Stromal cell of bone marrow (primary cell): ENCODE results near the gene PSMB4.
"Not testable (repeated sequence)": the region's sequence is repeated elsewhere in the genome, so short reads cannot be mapped to it uniquely, and the experiment has no call there.

Source experiments
- DNase-seq: peaks from one replicate; pipeline ENCODE4 v3.0.0-alpha.2; 2012; ENCODE audit warnings: low read depth

PSMB4 gene

DNA sequence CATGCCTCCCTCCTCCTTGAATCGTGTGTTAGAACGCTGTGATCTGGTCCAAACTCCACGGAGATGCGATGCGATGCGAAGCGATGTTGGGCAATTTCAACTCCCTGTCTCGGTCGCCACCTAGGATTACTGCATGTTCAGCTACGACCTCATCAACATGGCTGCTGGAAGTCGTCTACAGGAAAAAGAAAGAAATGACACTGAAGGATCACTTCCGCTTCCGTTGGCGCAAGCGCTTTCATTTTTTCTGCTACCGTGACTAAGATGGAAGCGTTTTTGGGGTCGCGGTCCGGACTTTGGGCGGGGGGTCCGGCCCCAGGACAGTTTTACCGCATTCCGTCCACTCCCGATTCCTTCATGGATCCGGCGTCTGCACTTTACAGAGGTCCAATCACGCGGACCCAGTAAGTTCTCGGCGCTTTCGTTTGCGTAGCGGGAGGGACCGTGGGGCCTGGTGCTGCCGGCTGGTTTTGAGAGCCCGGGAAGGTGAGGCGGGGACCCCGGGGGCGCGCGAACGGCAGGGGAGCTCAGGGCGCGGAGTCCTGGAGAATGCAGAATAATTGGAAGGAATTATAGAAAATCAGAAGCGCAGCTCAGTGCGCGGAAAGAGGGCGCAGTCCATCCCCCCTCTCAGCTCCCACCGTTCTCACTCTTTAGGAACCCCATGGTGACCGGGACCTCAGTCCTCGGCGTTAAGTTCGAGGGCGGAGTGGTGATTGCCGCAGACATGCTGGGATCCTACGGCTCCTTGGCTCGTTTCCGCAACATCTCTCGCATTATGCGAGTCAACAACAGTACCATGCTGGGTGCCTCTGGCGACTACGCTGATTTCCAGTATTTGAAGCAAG is at the start of gene PSMB4:
PSMB4 (plus strand) TSS at position 250 of the 848 bp plus-strand sequence; CDS start at position 265, 15 bp downstream.
- peak; percentile 91 for DNase-seq

DNA sequence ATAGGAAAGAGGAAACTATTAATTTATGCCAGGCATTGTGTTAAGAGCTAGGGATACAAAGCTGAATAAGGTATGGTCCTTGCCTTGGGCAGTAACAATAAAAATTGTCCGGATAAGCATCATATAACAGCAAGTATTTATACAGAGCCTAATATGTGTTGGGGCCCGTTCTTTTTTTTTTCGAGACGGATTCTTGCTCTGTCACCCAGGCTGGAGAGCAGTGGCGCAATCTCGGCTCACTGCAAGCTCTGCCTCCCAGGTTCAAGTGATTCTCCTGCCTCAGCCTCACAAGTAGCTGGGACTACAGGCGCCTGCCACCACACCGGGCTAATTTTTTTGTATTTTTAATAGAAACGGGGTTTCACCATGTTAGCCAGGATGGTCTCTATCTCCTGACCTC is 49.0 kb upstream of the PSMB4 start:
- not testable (repeated sequence) for DNase-seq

DNA sequence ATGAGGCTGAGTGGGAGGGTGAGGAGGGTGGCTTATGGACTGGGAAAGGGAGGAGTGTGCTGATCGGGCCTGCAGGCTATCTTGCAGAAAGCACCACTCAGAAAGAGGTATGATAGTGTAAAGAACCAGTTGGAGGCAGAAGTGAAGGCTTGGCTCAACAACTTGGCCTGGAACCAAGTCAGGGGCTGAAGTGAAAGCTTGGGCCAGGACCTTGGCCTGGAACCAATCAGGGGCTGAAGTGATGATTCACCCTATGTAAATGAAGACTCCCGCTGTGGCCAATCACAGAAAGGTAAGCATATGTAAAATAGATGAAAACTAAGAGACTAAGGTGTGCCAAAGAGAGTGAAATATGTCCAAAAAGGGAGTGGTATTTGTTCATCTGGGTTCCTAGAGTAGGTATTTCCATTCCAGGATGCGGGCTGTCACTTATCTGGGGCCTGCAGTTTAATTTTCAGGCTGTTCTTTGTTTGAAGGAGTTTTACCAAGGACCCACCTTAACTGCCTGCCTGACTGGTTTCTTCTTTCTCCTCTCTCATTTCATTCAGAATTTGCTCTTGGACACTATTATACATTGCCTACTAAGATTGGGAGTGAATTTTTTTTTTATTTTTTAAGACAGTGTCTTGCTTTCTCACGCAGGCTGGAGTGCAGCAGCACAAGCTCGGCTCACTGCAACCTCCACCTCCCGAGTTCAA is 47.2 kb upstream of the PSMB4 start:
- no peak for DNase-seq

DNA sequence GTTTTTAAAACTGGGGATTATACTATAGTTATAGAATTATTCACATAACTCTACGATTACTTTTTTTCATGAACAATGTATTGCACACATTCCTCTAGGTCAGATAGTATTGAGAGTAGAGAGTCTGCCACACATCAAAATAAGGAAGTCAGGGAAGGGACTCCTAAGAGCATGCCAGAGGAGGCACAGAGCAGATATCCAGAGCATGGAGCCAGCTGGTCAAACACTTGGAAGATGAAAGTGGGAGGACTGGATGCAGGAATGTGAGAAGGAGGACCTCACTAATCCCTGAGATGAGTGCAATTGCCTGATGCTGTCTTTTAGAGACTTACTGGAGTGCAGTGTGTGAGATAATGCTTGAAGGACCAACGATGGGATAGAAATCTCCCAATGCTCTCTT is 42.7 kb upstream of the PSMB4 start:
- no peak for DNase-seq

DNA sequence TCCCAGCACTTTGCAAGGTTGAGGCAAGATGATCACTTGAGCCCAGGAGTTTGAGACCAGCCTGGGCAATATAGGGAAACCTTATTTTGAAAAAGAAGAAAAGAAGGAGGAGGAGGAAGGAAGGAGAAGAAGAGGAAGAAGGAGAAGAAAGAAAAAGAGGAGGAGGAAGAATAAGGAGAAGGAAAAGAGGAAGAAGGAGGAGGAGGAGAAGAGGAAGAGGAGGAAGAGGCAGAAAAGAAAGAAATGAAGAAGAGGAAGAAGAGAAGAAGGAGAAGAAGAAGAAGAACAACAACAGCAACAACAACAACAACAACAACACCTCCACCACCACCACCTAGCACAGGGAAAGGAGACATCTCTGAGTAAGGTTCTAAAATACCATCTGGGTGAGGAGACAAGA is 37.5 kb upstream of the PSMB4 start:
- no peak for DNase-seq

DNA sequence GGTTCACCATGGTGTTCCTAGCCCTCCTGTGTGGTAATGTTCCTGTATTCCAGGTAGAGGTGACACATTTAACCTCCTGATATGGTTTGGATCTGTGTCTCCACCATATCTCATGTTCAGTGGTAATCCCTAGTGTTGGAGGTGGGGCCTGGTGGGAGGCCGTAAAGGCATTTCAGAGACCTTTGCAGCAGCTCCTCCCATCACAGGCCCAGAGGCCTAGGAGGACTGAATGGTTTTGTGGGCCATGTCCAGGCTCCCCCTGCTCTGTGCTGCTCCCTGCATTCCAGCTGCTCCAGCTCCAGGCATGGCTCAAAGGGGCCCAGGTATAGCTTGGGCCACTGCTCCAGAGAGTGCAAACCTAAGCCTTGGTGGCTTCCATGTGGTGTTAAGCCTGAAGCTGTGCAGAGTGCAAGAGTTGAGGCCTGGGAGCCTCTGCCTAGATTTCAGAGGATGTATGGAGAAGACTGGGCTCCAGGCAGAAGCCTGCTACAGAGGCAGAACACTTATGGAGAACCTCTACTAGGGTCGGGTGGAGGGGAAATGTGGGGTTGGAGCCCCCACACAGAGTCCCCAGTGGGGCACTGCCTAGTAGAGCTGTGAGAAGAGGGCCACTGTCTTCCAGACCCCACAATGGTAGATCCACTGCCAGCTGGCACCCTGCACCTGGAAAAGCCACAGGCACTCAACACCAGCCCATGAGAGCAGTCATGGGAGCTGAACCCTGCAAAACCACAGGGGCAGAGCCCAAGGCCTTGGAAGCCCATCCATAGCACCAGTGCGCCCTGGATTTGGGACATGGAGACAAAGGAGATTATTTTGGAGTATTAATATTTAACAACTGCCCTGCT is 36.8 kb upstream of the PSMB4 start:
- no peak for DNase-seq

DNA sequence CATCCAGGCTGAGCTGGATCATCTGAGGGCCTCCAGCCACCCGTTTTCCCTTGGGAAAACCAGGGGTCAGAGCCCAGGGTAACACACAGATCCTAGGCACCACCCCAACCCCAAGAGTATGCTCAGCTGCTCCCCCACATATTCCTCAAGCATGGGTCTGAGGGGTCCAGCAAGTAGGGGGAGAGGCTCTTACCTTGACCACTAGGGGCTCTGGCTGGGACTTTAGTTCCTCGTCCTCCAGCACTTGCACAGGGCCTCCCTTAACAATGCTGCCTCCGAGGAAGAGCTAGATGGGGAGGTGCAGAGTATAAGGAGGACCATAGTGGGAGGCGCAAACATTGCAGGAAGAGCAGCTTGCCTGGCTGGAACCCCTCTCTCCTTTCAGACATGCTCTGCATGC is 34.4 kb upstream of the PSMB4 start:
- no peak for DNase-seq

DNA sequence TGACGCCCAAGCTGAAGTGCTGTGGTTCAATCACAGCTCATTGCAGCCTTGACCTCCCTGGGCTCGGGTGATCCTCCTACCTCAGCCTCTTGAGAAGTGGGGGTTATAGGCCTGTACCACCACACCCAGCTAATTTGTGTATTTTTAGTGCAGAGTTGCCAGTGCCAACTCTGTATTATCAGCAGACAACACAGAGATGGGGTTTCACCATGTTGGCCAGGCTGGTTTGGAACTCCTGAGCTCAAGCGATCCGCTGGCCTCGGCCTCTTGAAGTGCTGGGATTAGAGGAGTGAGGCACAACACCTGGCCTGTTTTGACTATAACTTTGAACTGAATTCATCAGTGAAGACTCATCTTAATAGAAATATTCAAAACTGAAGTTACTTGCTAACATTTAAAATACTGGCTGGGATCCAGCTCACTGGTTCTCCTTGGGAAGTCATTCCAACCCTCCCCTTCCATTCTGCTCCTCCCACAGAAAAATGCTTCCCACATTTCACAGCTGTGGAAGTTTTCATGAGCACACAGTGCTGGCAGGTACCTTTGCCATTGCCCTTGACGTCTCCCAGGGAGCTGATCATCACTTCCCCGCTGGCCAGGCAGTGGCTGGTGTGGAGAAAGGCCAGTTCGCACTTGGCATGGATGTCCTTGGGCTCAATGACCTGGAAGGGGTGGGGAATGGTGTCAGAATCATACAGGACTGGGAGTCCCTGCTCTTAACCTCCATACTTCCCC is 31.5 kb upstream of the PSMB4 start:
- no peak for DNase-seq

DNA sequence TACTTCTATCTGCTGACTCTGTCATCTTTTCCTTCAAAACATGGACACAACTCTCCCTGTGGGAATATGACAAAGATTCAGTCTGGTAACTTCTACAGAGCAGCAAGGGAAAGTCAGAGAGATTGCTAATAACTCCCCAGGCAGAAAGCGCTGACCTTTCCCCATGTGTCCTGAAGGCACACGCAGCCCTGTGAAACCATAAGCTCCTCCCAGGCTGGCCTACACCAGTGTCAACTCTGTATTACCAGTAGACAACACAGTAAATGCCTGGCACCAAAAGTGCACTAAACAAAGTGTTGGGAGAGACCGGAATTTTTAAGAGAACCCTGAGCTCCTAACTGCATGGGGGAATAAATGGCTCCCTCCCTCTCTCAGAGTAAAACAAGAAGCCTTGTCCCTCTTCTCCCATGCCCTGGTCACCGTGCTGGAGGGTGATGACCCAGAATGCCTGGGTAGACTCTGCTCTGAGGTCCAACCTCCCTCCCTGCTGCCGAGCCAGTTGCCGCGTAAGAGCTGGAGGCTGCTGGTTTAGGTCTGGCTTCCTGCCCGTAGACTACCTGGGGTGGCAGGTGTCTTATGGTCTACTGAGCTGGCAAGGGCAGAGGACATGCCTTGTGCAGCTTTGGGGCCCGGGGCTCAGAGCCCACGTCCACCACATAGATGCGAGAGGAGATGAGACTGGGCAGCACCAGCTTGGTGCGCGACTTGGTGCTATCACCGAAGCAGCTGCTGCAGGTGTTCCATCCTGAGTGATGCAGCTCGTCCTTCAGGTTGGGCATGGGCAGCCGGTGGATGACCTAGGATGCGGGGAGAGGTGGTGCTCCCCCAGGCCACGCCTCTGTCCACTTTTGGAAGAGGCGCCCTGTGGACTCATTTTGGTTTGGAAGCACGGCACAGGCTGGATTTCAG is 30.7 kb upstream of the PSMB4 start:
- no peak for DNase-seq

DNA sequence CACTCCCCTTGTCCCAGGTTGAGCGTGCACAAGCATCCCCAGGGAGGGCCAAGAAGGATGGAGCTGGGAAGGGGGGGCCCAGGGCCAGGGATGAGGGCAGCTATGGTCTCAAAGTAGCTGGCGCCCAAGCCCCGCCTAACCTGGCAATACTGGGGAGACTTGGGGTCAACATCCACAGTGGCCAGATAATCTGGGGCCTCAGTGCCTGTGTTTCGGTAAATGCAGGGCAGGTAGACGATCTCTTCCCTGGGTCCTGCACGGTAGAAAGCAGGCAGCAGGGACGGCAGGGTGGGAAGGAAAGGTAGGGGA is 30.1 kb upstream of the PSMB4 start:
- DNase-seq, result no peak

DNA sequence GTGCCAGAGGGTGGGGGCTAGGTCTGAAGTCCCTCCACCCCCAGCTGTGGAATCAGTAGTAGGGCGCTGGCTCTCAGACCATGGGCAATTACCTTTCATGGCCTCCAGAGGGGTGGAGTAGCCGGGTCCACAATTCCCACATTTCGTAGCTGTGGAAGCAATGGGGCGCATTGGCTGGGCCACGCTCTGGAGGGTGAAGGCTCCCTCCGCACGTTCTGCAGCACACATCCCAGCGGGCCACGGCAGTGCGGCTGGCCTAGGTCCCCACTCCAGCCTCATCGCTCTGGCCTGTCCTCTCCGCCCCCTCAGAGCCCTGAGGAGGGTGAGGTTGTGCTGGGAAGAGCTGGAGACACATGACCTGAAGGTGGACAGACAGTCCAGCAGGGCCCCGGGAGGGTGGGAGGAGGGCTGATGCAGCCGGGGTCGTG is 29.7 kb upstream of the PSMB4 start:
- DNase-seq, result no peak

DNA sequence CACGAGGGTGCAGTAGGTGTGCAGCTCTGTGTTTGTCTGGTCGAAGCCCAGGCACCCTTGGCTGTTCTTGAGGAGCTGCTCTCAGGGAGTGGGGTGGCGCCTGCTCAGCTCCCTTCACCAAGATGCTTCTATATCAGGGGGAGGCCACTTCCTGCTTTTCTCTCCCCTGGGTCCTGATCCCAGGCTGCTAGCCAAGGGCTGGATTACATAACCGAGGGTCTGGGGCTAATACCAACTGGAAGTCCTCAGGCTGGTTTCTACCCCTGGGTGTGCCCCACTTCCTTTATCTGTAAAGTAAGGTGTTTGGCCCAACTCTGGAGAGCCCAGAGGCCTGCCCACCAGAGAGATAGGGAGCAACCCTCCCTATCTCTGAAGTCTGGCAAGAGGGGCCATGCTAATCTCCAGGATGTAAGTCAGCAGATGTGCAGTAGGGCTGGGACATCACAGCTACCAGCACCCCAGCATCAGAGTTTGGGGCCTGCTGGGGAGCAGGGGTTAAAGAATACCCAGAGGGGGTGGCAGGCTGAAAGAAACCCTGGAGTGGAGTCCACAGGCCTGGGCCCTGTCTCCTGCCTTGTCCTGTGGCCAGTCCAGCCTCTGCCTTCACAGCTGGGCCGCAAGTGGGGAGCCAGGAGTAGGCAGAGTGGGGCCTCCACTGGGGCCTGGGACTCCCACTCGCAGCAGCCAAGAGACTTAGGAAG is 29.0 kb upstream of the PSMB4 start:
- DNase-seq, result no peak

DNA sequence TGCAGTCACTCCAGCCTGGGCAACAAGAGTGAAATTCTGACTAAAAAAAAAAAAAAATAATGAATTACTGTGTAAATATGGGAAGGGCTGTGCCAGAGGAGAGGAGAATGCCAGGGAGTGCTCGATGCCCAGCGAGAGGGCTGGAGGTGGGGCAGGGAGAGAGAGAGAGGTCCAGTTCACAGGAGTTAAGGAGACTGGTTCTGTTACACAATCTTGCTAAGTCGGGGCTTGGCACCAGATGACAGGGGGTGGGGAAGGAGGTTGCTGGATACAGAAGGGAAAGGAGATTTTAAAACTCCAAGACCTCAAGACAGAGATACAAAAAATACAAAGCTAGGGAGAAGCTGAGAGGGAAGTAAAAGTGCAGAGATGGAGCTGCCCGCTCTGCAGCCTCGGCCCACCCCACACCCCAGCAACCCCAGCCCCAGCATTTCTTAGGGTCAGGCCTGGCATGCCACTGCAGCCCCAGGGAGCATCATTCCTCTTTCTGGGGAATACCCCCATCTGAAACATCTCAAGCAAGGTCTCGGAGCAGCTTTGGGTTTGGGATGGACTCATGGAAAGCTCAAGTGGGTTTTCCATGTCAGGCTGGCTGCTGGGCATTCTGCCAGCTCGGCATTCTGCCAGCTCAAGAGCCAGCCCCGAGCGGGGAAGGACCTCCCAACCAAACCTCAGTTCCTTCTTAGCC is 27.9 kb upstream of the PSMB4 start:
- no peak for DNase-seq

DNA sequence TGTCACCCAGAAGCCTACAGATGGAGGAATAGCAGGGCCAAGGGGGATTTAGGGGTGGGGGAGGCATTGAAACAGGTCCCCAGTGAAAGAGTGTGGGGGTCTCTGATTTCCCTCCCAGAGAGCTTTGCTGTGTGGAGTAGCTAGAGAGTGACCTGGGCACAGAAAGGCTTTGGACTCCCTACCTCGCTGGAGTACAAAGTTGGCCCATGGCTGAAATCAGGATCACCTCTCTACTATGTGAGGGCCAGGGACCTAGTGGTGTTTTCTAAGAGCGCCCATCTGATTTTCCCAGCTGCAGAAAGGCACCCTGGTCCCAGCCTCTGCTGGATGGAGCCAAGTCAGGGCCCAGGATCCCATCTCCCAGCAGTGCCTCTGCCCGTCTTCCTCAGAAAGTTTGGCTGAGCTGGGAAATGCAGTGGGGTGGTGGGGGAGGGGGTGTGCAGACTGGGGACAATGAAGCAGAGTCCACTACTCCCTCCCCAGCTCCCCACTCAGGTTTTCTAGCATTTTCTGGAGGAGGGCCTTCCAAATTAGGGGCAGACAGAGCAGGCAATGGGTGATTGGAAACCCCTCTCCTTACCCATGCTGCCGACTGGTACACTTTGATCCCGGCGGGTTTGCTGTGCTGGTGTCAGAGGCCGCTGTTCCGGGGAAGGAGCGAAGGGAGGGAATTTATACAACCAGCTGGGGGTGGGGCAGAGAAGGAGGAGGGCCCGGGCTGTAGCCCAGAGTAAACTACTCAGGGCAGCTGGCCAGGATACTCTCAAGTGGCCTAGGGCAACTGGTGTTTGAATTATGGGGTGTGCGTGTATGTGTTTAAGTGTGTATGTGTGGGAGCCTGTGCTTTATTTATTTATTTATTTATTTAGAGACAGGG is 27.1 kb upstream of the PSMB4 start, which contains the start of gene SELENBP1:
SELENBP1 (minus strand) TSS at position 648 of the 877 bp plus-strand sequence; CDS start at position 584, 64 bp downstream.
- peak; percentile 84 for DNase-seq

DNA sequence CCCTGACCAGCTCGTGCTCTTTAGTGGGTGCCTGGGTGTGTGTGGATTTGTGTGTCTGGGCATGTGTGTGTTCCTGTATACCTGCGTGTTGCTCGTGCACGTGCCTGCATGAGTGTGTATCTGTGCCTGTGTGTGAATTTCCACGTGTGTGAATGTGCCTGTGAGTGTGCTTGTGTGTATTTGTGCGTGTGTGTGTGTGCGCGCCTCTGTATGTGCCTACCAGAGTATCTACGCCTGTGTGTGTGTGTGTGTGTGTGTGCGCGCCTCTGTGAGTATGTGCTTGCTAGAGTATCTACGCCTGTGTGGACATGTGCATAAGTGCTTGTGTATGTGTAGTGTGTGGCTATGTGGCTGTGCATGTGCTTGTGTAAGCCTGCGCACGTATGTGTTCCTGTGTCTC is 26.2 kb upstream of the PSMB4 start:
- no peak for DNase-seq

DNA sequence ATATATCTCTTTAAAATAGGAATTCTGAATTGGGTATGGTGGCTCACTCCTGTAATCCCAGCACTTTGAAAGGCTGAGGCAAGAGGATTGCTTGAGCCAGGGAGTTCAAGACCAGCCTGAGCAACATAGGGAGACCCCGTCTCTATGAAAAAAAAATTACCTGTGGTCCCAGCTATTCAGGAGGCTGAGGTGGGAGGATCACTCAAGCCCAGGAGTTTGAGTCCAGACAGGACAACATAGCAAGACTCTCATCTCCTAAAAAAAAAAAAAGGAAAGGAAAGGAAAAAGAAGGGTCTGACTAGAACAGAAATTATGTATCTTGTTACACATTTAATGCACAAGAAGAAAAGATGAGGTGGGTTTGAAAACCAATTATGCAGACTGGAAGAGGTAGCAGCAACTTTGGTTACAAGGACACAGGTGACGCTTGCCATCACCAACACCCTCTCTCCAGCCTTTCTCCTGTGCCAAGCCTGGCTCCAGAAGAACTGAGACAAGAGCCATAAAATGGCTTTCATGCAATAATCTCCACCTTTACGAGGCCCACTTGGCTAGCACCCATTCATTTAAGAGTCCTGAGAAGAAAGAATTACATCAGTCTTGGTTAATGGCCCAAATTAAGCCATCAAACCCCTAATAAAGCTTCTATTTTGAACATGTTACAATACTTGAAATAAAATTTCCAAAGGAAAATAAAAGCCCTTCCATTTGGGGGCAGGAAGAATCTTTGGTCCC is 22.1 kb upstream of the PSMB4 start:
- DNase-seq, result no peak

DNA sequence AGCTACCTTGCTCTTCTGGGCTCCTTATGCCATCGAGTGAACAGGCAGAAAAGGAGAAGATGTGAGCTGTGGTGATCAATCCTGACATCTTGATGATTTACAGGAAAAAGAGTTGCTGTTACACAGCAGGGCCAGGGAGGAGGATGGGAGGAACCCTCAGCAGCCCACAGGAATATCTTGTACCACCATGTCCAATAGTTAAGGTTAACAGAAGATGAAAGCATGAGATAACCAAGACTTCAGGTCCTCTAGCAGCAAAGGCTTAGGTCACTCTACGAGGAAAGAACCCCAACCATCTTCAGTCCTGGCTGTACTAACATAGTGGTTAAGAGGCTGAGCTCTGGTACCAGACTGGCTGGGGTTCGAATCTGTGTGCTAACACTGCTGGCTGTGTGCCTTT is 14.8 kb upstream of the PSMB4 start:
- DNase-seq, result no peak

DNA sequence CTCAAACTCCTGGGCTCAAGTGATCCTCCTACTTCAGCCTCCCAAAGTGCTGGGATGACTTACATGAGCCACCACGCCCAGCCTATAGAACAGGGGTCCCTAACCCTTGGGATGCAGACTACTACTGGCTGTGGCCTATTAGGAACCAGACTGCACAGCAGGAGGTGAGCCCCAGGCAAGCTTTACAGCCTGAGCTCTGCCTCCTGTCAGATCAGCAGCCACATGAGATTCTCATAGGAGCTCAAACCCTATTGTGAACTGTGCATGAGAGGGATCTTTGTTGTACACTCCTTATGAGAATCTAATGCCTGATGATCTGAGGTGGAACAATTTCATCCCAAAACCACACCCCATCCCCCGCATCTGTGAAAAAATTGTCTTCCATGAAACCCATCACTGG is 13.4 kb upstream of the PSMB4 start:
- no peak for DNase-seq
